HepG2 (cell line): Measurements from ENCODE around the gene TMEM107. TPM values are rescaled to one million over a fixed set of nuclear protein-coding genes. Genes with fewer than 3 reads are reported as not detected.

Experiments
- ATM ChIP-seq: fragments of 450-650 bp; IDR thresholded peaks from 2 replicates; pipeline ENCODE4 v1.7.1; 2017; ENCODE audit warnings: mild to moderate bottlenecking, borderline replicate concordance
- CENPT ChIP-seq: sonication (generic); formaldehyde crosslinking; IDR thresholded peaks from 2 replicates; pipeline ENCODE4 v1.8.0; 2022; ENCODE audit warnings: low read depth, mild to moderate bottlenecking, moderate library complexity, missing genetic modification reagents
- FOXK2 ChIP-seq: fragments of 450-650 bp; IDR thresholded peaks from 2 replicates; pipeline ENCODE4 v1.6.1; 2016
- FOXM1 ChIP-seq: sonication (generic); formaldehyde crosslinking; IDR thresholded peaks from 2 replicates; pipeline ENCODE4 v1.5.0; 2020; ENCODE audit warnings: missing genetic modification reagents
- GATA4 ChIP-seq: sonication (generic); IDR thresholded peaks from 2 replicates; pipeline ENCODE4 v1.6.1; 2016; ENCODE audit warnings: antibody characterized with exemption, low read depth, borderline replicate concordance
- GPN1 ChIP-seq: sonication (generic); formaldehyde crosslinking; IDR thresholded peaks from 2 replicates; pipeline ENCODE4 v1.5.1; 2020; ENCODE audit warnings: missing genetic modification reagents, borderline replicate concordance
- HMG20B ChIP-seq: conservative IDR thresholded peaks from 2 replicates; pipeline ENCODE4 v1.6.1; 2016; ENCODE audit warnings: missing genetic modification reagents, missing compliant biosample characterization
- HNF4A ChIP-seq: sonication (generic); formaldehyde crosslinking; IDR thresholded peaks from 2 replicates; pipeline ENCODE4 v1.4.0; 2020; ENCODE audit warnings: missing genetic modification reagents
- MYC ChIP-seq: sonication (generic); formaldehyde crosslinking; IDR thresholded peaks from 2 replicates; pipeline ENCODE4 v1.9.0; 2021; ENCODE audit warnings: missing genetic modification reagents, borderline replicate concordance
- NCOR1 ChIP-seq: fragments of 200-600 bp; sonication (generic); IDR thresholded peaks from 2 replicates; pipeline ENCODE4 v1.7.0; 2017; ENCODE audit warnings: antibody characterized with exemption, low read length, borderline replicate concordance
- NR1H2 ChIP-seq: sonication (generic); formaldehyde crosslinking; IDR thresholded peaks from 2 replicates; pipeline ENCODE4 v1.8.1; 2022; ENCODE audit warnings: low read depth, missing genetic modification reagents, borderline replicate concordance
- RFXAP ChIP-seq: sonication (generic); formaldehyde crosslinking; IDR thresholded peaks from 2 replicates; pipeline ENCODE4 v1.4.0; 2020; ENCODE audit warnings: missing genetic modification reagents, borderline replicate concordance
- SATB2 ChIP-seq: sonication (generic); formaldehyde crosslinking; IDR thresholded peaks from 2 replicates; pipeline ENCODE4 v1.5.0; 2020; ENCODE audit warnings: missing genetic modification reagents
- SMARCC2 ChIP-seq: fragments of 450-650 bp; IDR thresholded peaks from 2 replicates; pipeline ENCODE4 v1.6.1; 2017; ENCODE audit warnings: antibody characterized with exemption, mild to moderate bottlenecking
- XRCC5 ChIP-seq: fragments of 200-400 bp; formaldehyde crosslinking; optimal IDR thresholded peaks from 2 replicates; pipeline ENCODE3; 2017; ENCODE audit warnings: mild to moderate bottlenecking, low read length
- ZNF230 ChIP-seq: sonication (generic); formaldehyde crosslinking; IDR thresholded peaks from 2 replicates; pipeline ENCODE4 v1.4.0; 2020; ENCODE audit warnings: mild to moderate bottlenecking, missing genetic modification reagents
- ZNF263 ChIP-seq: sonication (generic); formaldehyde crosslinking; IDR thresholded peaks from 2 replicates; pipeline ENCODE4 v1.4.0; 2020; ENCODE audit warnings: missing genetic modification reagents
- ZNF3 ChIP-seq: IDR thresholded peaks from 2 replicates; pipeline ENCODE4 v1.7.0; 2017; ENCODE audit warnings: inconsistent platforms
- ZNF746 ChIP-seq: sonication (generic); formaldehyde crosslinking; IDR thresholded peaks from 2 replicates; pipeline ENCODE4 v1.8.0; 2022; ENCODE audit warnings: mild to moderate bottlenecking, missing genetic modification reagents
- polyA plus RNA-seq, 8 experiments: library from polyadenylated mRNA; depleted of rRNA in 3 of 8; stranded (reverse) in 7 of 8; unstranded in 1 of 8; fragments of >200 nt; fragmentation: Illumina TruSeq in 4 of 8; extraction: Trizol in 4 of 8; gene quantifications; 2 replicates each; pipeline versions ENCODE4 v1.2.1 to v1.2.3, GENCODE V29; 2011 to 2016; ENCODE audit warnings: low read depth in 4 of 8, missing spikeins in 1 of 8, mixed read lengths in 1 of 8; ENCODE audit not compliant: insufficient read depth in 1 of 8
- total RNA-seq, 5 experiments: library from RNA; depleted of rRNA; stranded (reverse); fragments of >200 nt; fragmentation: Illumina TruSeq; extraction: Trizol; gene quantifications; 2 replicates each; pipeline ENCODE4 v1.2.3, GENCODE V29; 2016; ENCODE audit warnings: low read depth in 1 of 5
- TF ChIP-seq, protein P1 (sequence below): IDR thresholded peaks from 2 replicates; pipeline ENCODE4 v1.6.1; 2012; ENCODE audit warnings: inconsistent platforms
- TF ChIP-seq, protein P2 (sequence below): sonication (generic); formaldehyde crosslinking; IDR thresholded peaks from 2 replicates; pipeline ENCODE4 v1.5.0; 2020; ENCODE audit warnings: mild to moderate bottlenecking, missing genetic modification reagents, borderline replicate concordance
- TF ChIP-seq, protein P3 (sequence below): sonication (generic); formaldehyde crosslinking; conservative IDR thresholded peaks from 2 replicates; pipeline ENCODE4 v1.8.0; 2022; ENCODE audit warnings: missing genetic modification reagents
- TF ChIP-seq, protein P4 (sequence below): sonication (generic); formaldehyde crosslinking; IDR thresholded peaks from 2 replicates; pipeline ENCODE4 v1.4.0; 2020; ENCODE audit warnings: missing genetic modification reagents
- TF ChIP-seq, protein P5 (sequence below): sonication (generic); formaldehyde crosslinking; IDR thresholded peaks from 2 replicates; pipeline ENCODE4 v1.8.0; 2022; ENCODE audit warnings: mild to moderate bottlenecking, missing genetic modification reagents; ENCODE audit not compliant: insufficient replicate concordance

The TMEM107 gene
- total and polyA plus RNA-seq, 2 of the 13 experiments (the other 11 are each of a cell fraction or from before 2014, with no cell fraction given) = 7.2 to 15.3 TPM

DNA sequence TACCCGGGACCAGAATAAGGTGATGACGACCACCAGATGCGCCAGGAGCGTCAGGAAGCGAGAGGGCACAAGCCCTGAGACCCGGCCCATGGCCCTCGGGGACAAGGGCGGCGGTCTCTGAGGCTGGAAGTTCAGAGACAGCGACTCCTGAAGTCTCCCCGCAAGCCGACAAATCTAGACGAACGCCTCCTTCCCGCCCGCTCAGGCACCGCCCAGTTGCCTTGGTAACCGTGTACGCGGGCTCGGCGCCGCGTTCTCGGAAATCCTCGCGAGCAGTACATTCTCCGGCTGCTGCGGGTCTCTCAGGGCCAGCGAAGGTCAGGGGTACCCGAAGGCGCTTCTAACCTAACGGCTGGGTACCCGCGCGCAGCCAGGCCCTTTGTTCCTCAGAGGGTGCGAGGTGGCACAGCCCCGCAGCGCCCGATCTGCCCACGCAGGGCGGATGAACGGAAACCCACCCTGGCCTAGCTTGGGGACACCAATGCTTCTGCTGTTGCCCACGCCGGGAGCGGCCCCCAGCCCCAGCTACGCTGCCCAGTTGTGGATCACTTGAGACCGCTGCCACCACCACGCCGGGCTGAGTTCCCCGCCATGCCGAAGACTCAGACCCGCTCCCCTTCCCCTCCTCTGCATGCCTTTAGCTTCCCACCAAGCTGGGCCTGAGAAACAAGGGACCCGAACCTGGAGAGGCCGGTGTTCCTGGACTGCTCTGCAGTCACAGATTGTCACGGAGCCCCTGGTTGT is at the start of gene TMEM107 (continued):
- TF ChIP-seq XRCC5 (peak; percentile 1), SMARCC2 (no peak), NCOR1 (no peak), ZNF230 (CRISPR knock-in tag) (0 out of 2 replicates have a peak, but pooled peaks have one; percentile 22), GATA4 (0 out of 2 replicates have a peak, but pooled peaks have one; percentile 41), GPN1 (CRISPR knock-in tag) (no peak), CENPT (CRISPR knock-in tag) (no peak), MYC (CRISPR knock-in tag) (no peak; the same call in 1 of the 2 replicates), SATB2 (CRISPR knock-in tag) (no peak), HMG20B (CRISPR knock-in tag) (no peak), ZNF3 (no peak), ZNF263 (CRISPR knock-in tag) (0 out of 2 replicates have a peak, but pooled peaks have one; percentile 27), RFXAP (CRISPR knock-in tag) (peak; percentile 59; the same call in 1 of the 2 replicates), ZNF746 (0 out of 2 replicates have a peak, but pooled peaks have one; percentile 22), NR1H2 (no peak), HNF4A (CRISPR knock-in tag) (no peak), FOXM1 (CRISPR knock-in tag) (no peak), FOXK2 (no peak), ATM (no peak)
- TF ChIP-seq, protein P1, sequence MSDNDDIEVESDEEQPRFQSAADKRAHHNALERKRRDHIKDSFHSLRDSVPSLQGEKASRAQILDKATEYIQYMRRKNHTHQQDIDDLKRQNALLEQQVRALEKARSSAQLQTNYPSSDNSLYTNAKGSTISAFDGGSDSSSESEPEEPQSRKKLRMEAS = no peak; the same call in 1 of the 2 replicates
- TF ChIP-seq, protein P2, sequence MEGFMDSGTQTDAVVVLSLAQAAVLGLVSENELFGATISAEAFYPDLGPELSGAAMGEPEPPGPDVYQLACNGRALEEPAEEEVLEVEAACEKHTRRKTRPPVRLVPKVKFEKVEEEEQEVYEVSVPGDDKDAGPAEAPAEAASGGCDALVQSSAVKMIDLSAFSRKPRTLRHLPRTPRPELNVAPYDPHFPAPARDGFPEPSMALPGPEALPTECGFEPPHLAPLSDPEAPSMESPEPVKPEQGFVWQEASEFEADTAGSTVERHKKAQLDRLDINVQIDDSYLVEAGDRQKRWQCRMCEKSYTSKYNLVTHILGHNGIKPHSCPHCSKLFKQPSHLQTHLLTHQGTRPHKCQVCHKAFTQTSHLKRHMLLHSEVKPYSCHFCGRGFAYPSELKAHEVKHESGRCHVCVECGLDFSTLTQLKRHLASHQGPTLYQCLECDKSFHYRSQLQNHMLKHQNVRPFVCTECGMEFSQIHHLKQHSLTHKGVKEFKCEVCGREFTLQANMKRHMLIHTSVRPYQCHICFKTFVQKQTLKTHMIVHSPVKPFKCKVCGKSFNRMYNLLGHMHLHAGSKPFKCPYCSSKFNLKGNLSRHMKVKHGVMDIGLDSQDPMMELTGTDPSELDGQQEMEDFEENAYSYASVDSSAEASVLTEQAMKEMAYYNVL (CRISPR knock-in tag) = no peak; the same call in 1 of the 2 replicates
- TF ChIP-seq, protein P3, sequence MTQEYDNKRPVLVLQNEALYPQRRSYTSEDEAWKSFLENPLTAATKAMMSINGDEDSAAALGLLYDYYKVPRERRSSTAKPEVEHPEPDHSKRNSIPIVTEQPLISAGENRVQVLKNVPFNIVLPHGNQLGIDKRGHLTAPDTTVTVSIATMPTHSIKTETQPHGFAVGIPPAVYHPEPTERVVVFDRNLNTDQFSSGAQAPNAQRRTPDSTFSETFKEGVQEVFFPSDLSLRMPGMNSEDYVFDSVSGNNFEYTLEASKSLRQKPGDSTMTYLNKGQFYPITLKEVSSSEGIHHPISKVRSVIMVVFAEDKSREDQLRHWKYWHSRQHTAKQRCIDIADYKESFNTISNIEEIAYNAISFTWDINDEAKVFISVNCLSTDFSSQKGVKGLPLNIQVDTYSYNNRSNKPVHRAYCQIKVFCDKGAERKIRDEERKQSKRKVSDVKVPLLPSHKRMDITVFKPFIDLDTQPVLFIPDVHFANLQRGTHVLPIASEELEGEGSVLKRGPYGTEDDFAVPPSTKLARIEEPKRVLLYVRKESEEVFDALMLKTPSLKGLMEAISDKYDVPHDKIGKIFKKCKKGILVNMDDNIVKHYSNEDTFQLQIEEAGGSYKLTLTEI (CRISPR knock-in tag) = no peak
- TF ChIP-seq, protein P4, sequence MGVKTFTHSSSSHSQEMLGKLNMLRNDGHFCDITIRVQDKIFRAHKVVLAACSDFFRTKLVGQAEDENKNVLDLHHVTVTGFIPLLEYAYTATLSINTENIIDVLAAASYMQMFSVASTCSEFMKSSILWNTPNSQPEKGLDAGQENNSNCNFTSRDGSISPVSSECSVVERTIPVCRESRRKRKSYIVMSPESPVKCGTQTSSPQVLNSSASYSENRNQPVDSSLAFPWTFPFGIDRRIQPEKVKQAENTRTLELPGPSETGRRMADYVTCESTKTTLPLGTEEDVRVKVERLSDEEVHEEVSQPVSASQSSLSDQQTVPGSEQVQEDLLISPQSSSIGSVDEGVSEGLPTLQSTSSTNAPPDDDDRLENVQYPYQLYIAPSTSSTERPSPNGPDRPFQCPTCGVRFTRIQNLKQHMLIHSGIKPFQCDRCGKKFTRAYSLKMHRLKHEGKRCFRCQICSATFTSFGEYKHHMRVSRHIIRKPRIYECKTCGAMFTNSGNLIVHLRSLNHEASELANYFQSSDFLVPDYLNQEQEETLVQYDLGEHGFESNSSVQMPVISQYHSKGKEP (CRISPR knock-in tag) = no peak
- TF ChIP-seq, protein P5, sequence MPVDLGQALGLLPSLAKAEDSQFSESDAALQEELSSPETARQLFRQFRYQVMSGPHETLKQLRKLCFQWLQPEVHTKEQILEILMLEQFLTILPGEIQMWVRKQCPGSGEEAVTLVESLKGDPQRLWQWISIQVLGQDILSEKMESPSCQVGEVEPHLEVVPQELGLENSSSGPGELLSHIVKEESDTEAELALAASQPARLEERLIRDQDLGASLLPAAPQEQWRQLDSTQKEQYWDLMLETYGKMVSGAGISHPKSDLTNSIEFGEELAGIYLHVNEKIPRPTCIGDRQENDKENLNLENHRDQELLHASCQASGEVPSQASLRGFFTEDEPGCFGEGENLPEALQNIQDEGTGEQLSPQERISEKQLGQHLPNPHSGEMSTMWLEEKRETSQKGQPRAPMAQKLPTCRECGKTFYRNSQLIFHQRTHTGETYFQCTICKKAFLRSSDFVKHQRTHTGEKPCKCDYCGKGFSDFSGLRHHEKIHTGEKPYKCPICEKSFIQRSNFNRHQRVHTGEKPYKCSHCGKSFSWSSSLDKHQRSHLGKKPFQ = no peak
